Measurements from ENCODE around the gene UPF3A.
"Not testable (repeated sequence)": the region's sequence is repeated elsewhere in the genome, so short reads cannot be mapped to it uniquely, and the experiment has no call there.

Gene UPF3A

GRCh38 chr13:114333881-114334280, 52.5 kb downstream of the UPF3A start:
- not testable (repeated sequence) for DNase-seq (ENCODE audit: extremely low read depth in 1 of 2, low read depth in 1 of 2)

GRCh38 chr13:114334305-114335053, 53.1 kb downstream of the UPF3A start:
- DNase-seq (ENCODE audit: extremely low read depth in 1 of 2, low read depth in 1 of 2), result no peak

GRCh38 chr13:114336457-114336856, 55.1 kb downstream of the UPF3A start:
- DNase-seq (ENCODE audit: extremely low read depth in 1 of 2, low read depth in 1 of 2), result not testable (repeated sequence)

GRCh38 chr13:114338959-114339358, 57.6 kb downstream of the UPF3A start:
- DNase-seq (ENCODE audit: extremely low read depth in 1 of 2, low read depth in 1 of 2), result no peak

DNA sequence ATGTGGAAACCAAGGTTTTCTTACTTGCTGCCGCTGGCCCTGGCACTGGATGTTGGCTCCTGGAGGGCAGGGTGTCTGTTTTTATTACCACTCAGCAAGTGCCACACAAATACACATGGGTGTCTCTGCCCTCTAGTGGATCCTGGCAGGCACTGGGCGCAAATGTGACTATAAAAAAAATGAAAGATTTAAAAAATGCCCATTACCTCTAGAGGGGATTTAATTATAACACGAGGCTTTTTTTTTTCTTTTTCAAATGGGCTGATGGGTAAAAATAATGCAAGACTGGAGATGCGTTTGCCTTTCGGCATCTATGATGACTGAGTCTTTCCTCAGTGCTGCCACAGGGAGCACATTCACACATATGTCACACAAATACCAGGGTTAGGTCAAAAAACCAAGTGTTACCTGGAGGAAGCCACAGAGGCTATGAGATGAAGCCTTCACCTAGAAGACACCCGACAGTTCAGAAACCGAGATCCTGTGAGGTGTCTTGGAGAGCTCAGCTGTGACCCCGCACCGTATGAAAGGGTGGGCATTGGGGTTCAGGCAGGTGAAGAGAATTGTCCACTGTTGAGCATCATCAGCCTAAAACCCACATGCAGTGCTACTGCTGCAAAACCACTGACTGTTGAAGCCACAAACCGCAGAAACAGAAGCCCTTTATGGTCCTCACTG, 58.6 kb downstream of the UPF3A start:
- DNase-seq (ENCODE audit: extremely low read depth in 1 of 2, low read depth in 1 of 2), result peak; percentile 6 to 14

DNA sequence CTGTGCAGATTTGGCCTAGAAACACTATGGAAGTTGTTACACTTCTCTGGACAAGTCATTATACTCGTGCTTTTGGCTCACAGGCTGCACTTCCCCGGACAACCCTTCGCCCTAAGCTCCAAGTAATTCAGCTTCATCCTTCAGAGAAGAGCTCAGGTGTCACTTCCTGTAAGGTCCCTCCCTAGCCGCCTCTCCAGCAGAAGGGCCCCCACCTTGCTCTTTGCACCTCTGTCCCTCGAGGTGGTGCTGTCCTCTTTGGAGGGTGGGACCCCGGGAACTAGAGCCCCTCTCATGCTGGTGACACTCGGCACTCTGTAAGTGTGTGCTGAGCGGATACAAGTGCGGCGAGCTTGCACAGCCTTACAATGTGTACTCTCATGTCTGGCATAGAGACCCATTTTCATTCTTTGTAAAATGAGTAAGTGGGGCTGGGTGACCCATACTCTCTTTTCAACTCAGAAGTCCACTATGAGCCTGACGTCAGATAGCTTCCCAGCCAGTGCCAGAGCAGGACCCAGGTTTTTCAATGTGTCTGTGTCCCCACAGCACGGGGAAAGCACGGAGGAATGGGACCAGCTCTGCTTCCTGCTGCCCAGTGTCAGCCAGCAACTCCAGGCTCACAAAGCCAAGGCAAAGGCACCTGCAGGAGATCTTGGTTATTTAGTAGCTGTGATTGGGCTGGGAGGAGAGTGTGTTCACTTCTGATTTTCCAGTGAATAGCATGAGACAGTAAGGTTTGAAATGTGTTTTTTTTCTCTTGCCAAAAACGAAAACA, 59.8 kb downstream of the UPF3A start:
- no peak for DNase-seq (ENCODE audit: extremely low read depth in 1 of 2, low read depth in 1 of 2)

GRCh38 chr13:114347256-114347655, 65.9 kb downstream of the UPF3A start:
- not testable (repeated sequence) for DNase-seq (ENCODE audit: extremely low read depth in 1 of 2, low read depth in 1 of 2)

GRCh38 chr13:114352763-114353162, 71.4 kb downstream of the UPF3A start:
- not testable (repeated sequence) for DNase-seq (ENCODE audit: extremely low read depth in 1 of 2, low read depth in 1 of 2)

DNA sequence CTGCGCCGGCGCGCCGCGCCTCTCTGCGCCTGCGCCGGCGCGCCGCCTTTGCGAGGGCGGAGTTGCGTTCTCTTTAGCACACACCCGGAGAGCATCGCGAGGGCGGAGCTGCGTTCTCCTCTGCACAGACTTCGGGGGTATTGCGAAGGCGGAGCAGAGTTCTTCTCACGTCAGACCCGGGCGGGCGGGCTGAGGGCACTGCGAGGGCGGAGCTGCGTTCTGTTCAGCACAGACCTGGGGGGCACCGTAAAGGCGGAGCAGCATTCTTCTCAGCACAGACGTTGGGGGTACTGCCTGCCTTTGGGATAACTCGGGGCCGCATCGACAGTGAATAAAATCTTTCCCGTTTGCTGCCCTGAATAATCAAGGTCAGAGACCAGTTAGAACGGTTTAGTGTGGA, 72.0 kb downstream of the UPF3A start:
- not testable (repeated sequence) for DNase-seq (ENCODE audit: extremely low read depth in 1 of 2, low read depth in 1 of 2)
